GM12878 (cell line): Measurements from ENCODE around the gene MCC. TPM values are rescaled to one million over a fixed set of nuclear protein-coding genes. Genes with fewer than 3 reads are reported as not detected.

ENCODE experiments used
- ATAC-seq: fragments of 200-7000 bp; cut with Tn5 transposase; 3 replicates; pipeline ENCODE4 v1.9.1; 2020; ENCODE audit warnings: mild to moderate bottlenecking, moderate library complexity
- BruUV-seq: library from RNA; stranded (reverse); fragments of 400-500 nt; replicated peaks from 2 replicates; lab custom pipeline; 2021; lab: Mats Ljungman, UMichigan
- CTCF ChIA-PET: fragments of 300-600 bp; sonication (Branson Sonifier 250); formaldehyde crosslinking; extraction: SDS; loops from one replicate; lab custom pipeline; 2021; ENCODE audit warnings: inconsistent platforms; lab: Yijun Ruan, JAX
- POLR2A ChIA-PET: fragments of 350-600 bp; formaldehyde crosslinking; extraction: SDS; loops from one replicate; lab custom pipeline; 2021; ENCODE audit warnings: inconsistent platforms; lab: Charles Lee
- RAD21 ChIA-PET: fragments of 300-600 bp; sonication (Branson Sonifier 250); formaldehyde crosslinking; loops from one replicate; lab custom pipeline; 2023; ENCODE audit warnings: antibody characterized with exemption; ENCODE audit not compliant: unreplicated experiment; lab: Charles Lee
- SMC1A ChIA-PET: fragments of 300-600 bp; sonication (Branson Sonifier 250); formaldehyde crosslinking; loops from one replicate; lab custom pipeline; 2023; ENCODE audit not compliant: unreplicated experiment, uncharacterized antibody; lab: Charles Lee
- DNase-seq: peaks from one replicate; pipeline ENCODE4 v3.0.0-alpha.2; 2011; ENCODE audit warnings: low read depth, low spot score
- FAIRE-seq: peaks from 3 replicates; lab custom pipeline; 2011; peaks lifted over from hg19 to GRCh38; lab: Jason Lieb, UNC
- H2AFZ ChIP-seq: 2 replicates; pipeline ENCODE4 v1.6.0; 2011; ENCODE audit warnings: low read depth, low read length, control low read depth; ENCODE audit not compliant: control insufficient read depth
- H3K27ac ChIP-seq: 2 replicates; pipeline ENCODE4 v1.5.1; 2011; ENCODE audit warnings: control low read depth; ENCODE audit not compliant: control insufficient read depth, insufficient read depth
- H3K27me3 ChIP-seq, 2 experiments: replicated peaks in 1 of 2; 2 replicates each; pipeline versions ENCODE4 v1.6.0 to v1.6.1; 2011; ENCODE audit warnings: low read length in 1 of 2; ENCODE audit not compliant: control insufficient read depth in 2 of 2, insufficient read depth in 2 of 2
- H3K36me3 ChIP-seq, 2 experiments: 2 replicates each; pipeline ENCODE4 v1.5.1; 2011; ENCODE audit warnings: low read length in 1 of 2; ENCODE audit not compliant: control insufficient read depth in 2 of 2, insufficient read depth in 2 of 2
- H3K4me1 ChIP-seq: 2 replicates; pipeline ENCODE4 v1.6.1; 2011; ENCODE audit warnings: mild to moderate bottlenecking, low read length, moderate library complexity, mixed read lengths; ENCODE audit not compliant: control insufficient read depth, insufficient read depth
- H3K4me2 ChIP-seq: 2 replicates; pipeline ENCODE4 v1.6.0; 2011; ENCODE audit warnings: control low read depth; ENCODE audit not compliant: control insufficient read depth, insufficient read depth
- H3K4me3 ChIP-seq: fragments of 200-600 bp; sonication (generic); 2 replicates; pipeline ENCODE4 v1.5.1; 2016
- H3K79me2 ChIP-seq: 2 replicates; pipeline ENCODE4 v1.6.0; 2011; ENCODE audit warnings: low read length; ENCODE audit not compliant: control insufficient read depth, insufficient read depth
- H3K9ac ChIP-seq: 2 replicates; pipeline ENCODE4 v1.8.0; 2011; ENCODE audit warnings: low read length, control low read depth, mixed read lengths; ENCODE audit not compliant: control insufficient read depth, insufficient read depth
- H3K9me3 ChIP-seq: replicated peaks from 3 replicates; pipeline ENCODE4 v1.5.1; 2011; ENCODE audit warnings: mild to moderate bottlenecking, low read length; ENCODE audit not compliant: control insufficient read depth, insufficient read depth
- H4K20me1 ChIP-seq: 2 replicates; pipeline ENCODE4 v1.6.0; 2011; ENCODE audit not compliant: control insufficient read depth, insufficient read depth
- ASH2L ChIP-seq: fragments of 300-600, 200-600 bp; sonication (generic); IDR thresholded peaks from 2 replicates; pipeline ENCODE4 v1.6.1; 2017; ENCODE audit warnings: low read depth, mild to moderate bottlenecking, borderline replicate concordance
- CBX3 ChIP-seq: fragments of 200-600 bp; sonication (generic); IDR thresholded peaks from 2 replicates; pipeline ENCODE4 v1.6.1; 2016; ENCODE audit warnings: low read depth, borderline replicate concordance
- E4F1 ChIP-seq: fragments of 450-650 bp; IDR thresholded peaks from 2 replicates; pipeline ENCODE4 v1.6.1; 2018; ENCODE audit warnings: borderline replicate concordance, mild to moderate bottlenecking; ENCODE audit not compliant: partially characterized antibody
- KLF5 ChIP-seq: fragments of 450-650 bp; IDR thresholded peaks from 2 replicates; pipeline ENCODE4 v1.6.1; 2014; ENCODE audit warnings: mild to moderate bottlenecking; ENCODE audit not compliant: partially characterized antibody
- MEF2A ChIP-seq: IDR thresholded peaks from 2 replicates; pipeline ENCODE4 v1.6.1; 2011; ENCODE audit warnings: low read depth, mild to moderate bottlenecking, low read length, moderate library complexity; ENCODE audit not compliant: insufficient read depth
- MYB ChIP-seq: fragments of 150-350 bp; IDR thresholded peaks from 2 replicates; pipeline ENCODE4 v1.6.1; 2014; ENCODE audit warnings: mild to moderate bottlenecking, low read depth, low read length, borderline replicate concordance
- PBX3 ChIP-seq: IDR thresholded peaks from 2 replicates; pipeline ENCODE4 v1.6.1; 2011; ENCODE audit warnings: mild to moderate bottlenecking, low read depth, low read length, moderate library complexity; ENCODE audit not compliant: insufficient replicate concordance
- RB1 ChIP-seq: fragments of 450-650 bp; formaldehyde crosslinking; IDR thresholded peaks from 2 replicates; pipeline ENCODE4 v1.6.1; 2017; ENCODE audit warnings: mild to moderate bottlenecking, borderline replicate concordance
- RCOR1 ChIP-seq: conservative IDR thresholded peaks from 2 replicates; pipeline ENCODE4 v1.6.1; 2012; ENCODE audit warnings: low read depth, low read length, improper control_type of control experiment
- RELB ChIP-seq: fragments of 450-650 bp; IDR thresholded peaks from 2 replicates; pipeline ENCODE4 v1.6.1; 2017; ENCODE audit warnings: low read depth, mild to moderate bottlenecking, moderate library complexity
- SMARCA5 ChIP-seq: fragments of 450-650 bp; IDR thresholded peaks from 2 replicates; pipeline ENCODE4 v1.6.1; 2017; ENCODE audit warnings: mild to moderate bottlenecking
- SRF ChIP-seq, 2 experiments: IDR thresholded peaks; 2 replicates each; pipeline ENCODE4 v1.6.1; 2011; ENCODE audit warnings: low read depth in 2 of 2, low read length in 2 of 2, mild to moderate bottlenecking in 1 of 2, moderate library complexity in 1 of 2
- USF1 ChIP-seq: IDR thresholded peaks from 2 replicates; pipeline ENCODE4 v1.6.1; 2011; ENCODE audit warnings: borderline replicate concordance, low read depth, mild to moderate bottlenecking, moderate library complexity, mixed read lengths, low read length; ENCODE audit not compliant: insufficient read depth; ENCODE audit errors: extremely low read length
- USF2 ChIP-seq: IDR thresholded peaks from 2 replicates; pipeline ENCODE4 v1.6.1; 2011; ENCODE audit warnings: low read depth, low read length, improper control_type of control experiment, borderline replicate concordance
- ZNF24 ChIP-seq: fragments of 450-650 bp; IDR thresholded peaks from 2 replicates; pipeline ENCODE4 v1.6.1; 2017; ENCODE audit warnings: antibody characterized with exemption, mild to moderate bottlenecking
- WGBS: methylation state at CpG from one replicate; pipeline ENCODE4 v1.1.6; 2016; ENCODE audit warnings: low lambda C conversion rate; ENCODE audit not compliant: insufficient replicate concordance, insufficient coverage; ENCODE audit errors: missing lambda C conversion rate; 5-methylcytosine and 5-hydroxymethylcytosine counted together
- in situ Hi-C: fragments of 300-500 bp; cut with MboI; formaldehyde crosslinking; loops from 9 replicates; pipeline ENCODE4 v1.14.3; 2018; ENCODE audit warnings: mixed read lengths
- intact Hi-C: fragments of 100-400 bp; cut with micrococcal nuclease; formaldehyde crosslinking; loops from one replicate; pipeline ENCODE4 v1.14.2; 2022; ENCODE audit not compliant: unreplicated experiment
- polyA plus RNA-seq, 11 experiments: library from polyadenylated mRNA; depleted of rRNA in 4 of 11; unstranded in 6 of 11; stranded (reverse) in 5 of 11; fragments of >200 nt; fragmentation: Nextera tagmentation in 4 of 11; fragmentation: Illumina TruSeq in 1 of 11; extraction: Ambion mirVana in 4 of 11; extraction: Trizol in 1 of 11; gene quantifications; 1 replicate in 1 of 11; 2 replicates in 10 of 11; pipeline versions ENCODE4 v1.2.1 to v1.2.3, GENCODE V29; 2011 to 2016; ENCODE audit warnings: inconsistent platforms in 2 of 11, missing spikeins in 2 of 11, low read depth in 1 of 11
- total RNA-seq, 4 experiments: library from RNA; depleted of rRNA in 3 of 4; stranded (reverse); fragments of >200 nt in 3 of 4; fragmentation: Illumina TruSeq in 1 of 4; extraction: Trizol in 1 of 4; gene quantifications; 2 replicates each; pipeline versions ENCODE4 v1.2.1 to v1.2.3, GENCODE V29; 2013 to 2021

The MCC gene
- total and polyA plus RNA-seq, 10 of the 15 experiments (the other 5 are each of a cell fraction or from before 2014, with no cell fraction given), result 0.03 to 0.86 (median 0.16) TPM

- TF ChIP-seq RB1 (no peak), ASH2L (no peak), MYB (no peak), USF2 (no peak)
These were observed 366.2 kb downstream of the MCC start (continued) for GRCh38 chr5:113122053-113122452.

- Histone ChIP-seq H3K9ac (no peak overlapping the region), H3K27me3 (peaks cover 0 to 5% of the 10 kb centered on the region in 2 experiments; a peak in 3 of 4 replicates), H3K79me2 (no peaks in the 10 kb centered on the region), H3K4me3 (no peak overlapping the region), H2AFZ (no peak overlapping the region), H4K20me1 (no peaks in the 10 kb centered on the region), H3K4me2 (no peak overlapping the region), H3K27ac (no peak overlapping the region), H3K9me3 (no peaks in the 10 kb centered on the region), H3K4me1 (no peaks in the 10 kb centered on the region), H3K36me3 (no peaks in the 10 kb centered on the region)
- FAIRE-seq (no peak), ATAC-seq (no peak), DNase-seq (no peak)
- RAD21 ChIA-PET, result no interaction called here
- intact Hi-C loops (no loop called here), in situ Hi-C loops (no loop called here)
- SMC1A ChIA-PET, result no interaction called here
- no TSS peak for BruUV-seq
- CTCF ChIA-PET, result no interaction called here
- 24% methylated on average over 9 of the region's 9 CpGs for WGBS
- POLR2A ChIA-PET, result no interaction called here
- TF ChIP-seq MEF2A (no peak), SRF (IDR thresholded peaks at IDR 0.05; ENCODE audit: low read depth in 2 of 2, low read length in 2 of 2) (no peak), ZNF24 (no peak), E4F1 (no peak), SMARCA5 (no peak), RELB (no peak), CBX3 (no peak), USF1 (no peak), KLF5 (no peak), PBX3 (no peak), RCOR1 (no peak)
These were observed 368.9 kb downstream of the MCC start for GRCh38 chr5:113119246-113119924.
